Loucy (cell line): Measurements from ENCODE around the gene PADI3.

Source experiments
- H2AFZ ChIP-seq: fragments of 200-600 bp; sonication (generic); 2 replicates; pipeline ENCODE4 v1.6.0; 2016; ENCODE audit warnings: antibody characterized with exemption, mild to moderate bottlenecking, low read length, moderate library complexity
- H3F3A ChIP-seq: fragments of 200-600 bp; 2 replicates; pipeline ENCODE4 v1.6.0; 2016; ENCODE audit warnings: antibody characterized with exemption, low read depth, mild to moderate bottlenecking
- H3K27me3 ChIP-seq: fragments of 200-600 bp; sonication (generic); 2 replicates; pipeline ENCODE4 v1.6.1; 2014; ENCODE audit warnings: low read length, mild to moderate bottlenecking; ENCODE audit not compliant: insufficient read depth, poor library complexity, severe bottlenecking
- H3K36me3 ChIP-seq: fragments of 200-600 bp; sonication (generic); 2 replicates; pipeline ENCODE4 v1.6.1; 2016; ENCODE audit warnings: low read length; ENCODE audit not compliant: insufficient read depth
- H3K4me1 ChIP-seq: fragments of 200-600 bp; sonication (generic); 2 replicates; pipeline ENCODE4 v1.5.1; 2014; ENCODE audit warnings: low read length, mild to moderate bottlenecking; ENCODE audit not compliant: insufficient read depth, poor library complexity, severe bottlenecking
- H3K4me2 ChIP-seq: fragments of 200-600 bp; sonication (generic); 2 replicates; pipeline ENCODE4 v1.6.0; 2014; ENCODE audit warnings: antibody characterized with exemption, low read length, low read depth, mild to moderate bottlenecking; ENCODE audit not compliant: poor library complexity, severe bottlenecking
- H3K4me3 ChIP-seq: fragments of 200-600 bp; sonication (generic); 2 replicates; pipeline ENCODE4 v1.5.1; 2014; ENCODE audit warnings: low read length, mild to moderate bottlenecking, mixed read lengths; ENCODE audit not compliant: poor library complexity, severe bottlenecking
- H3K79me2 ChIP-seq: fragments of 200-600 bp; sonication (generic); 2 replicates; pipeline ENCODE4 v1.6.1; 2014; ENCODE audit warnings: low read length; ENCODE audit not compliant: insufficient read depth
- H3K9ac ChIP-seq: fragments of 200-600 bp; sonication (generic); 2 replicates; pipeline ENCODE4 v1.6.0; 2014; ENCODE audit warnings: mild to moderate bottlenecking, low read depth, low read length, moderate library complexity; ENCODE audit not compliant: poor library complexity, severe bottlenecking
- H3K9me2 ChIP-seq: fragments of 200-600 bp; sonication (generic); replicated peaks from 2 replicates; pipeline ENCODE4 v1.6.1; 2016; ENCODE audit warnings: low read depth, low read length, mixed read lengths
- H3K9me3 ChIP-seq: fragments of 200-600 bp; sonication (generic); 2 replicates; pipeline ENCODE4 v1.6.1; 2014; ENCODE audit warnings: mild to moderate bottlenecking, antibody characterized with exemption, low read length, low read depth; ENCODE audit not compliant: insufficient read depth
- H4K20me1 ChIP-seq: fragments of 200-600 bp; sonication (generic); 2 replicates; pipeline ENCODE4 v1.6.0; 2014; ENCODE audit warnings: antibody characterized with exemption, low read length, mild to moderate bottlenecking; ENCODE audit not compliant: insufficient read depth, poor library complexity, severe bottlenecking
- CTCF ChIP-seq: fragments of 200-600 bp; sonication (generic); conservative IDR thresholded peaks from 2 replicates; pipeline ENCODE4 v1.5.1; 2014; ENCODE audit warnings: mild to moderate bottlenecking, antibody characterized with exemption, low read length
- EZH2phosphoT487 ChIP-seq: fragments of 200-600 bp; IDR thresholded peaks from 2 replicates; pipeline ENCODE4 v1.6.1; 2018; ENCODE audit warnings: antibody characterized with exemption, mild to moderate bottlenecking, moderate library complexity, borderline replicate concordance

Gene PADI3

GRCh38 chr1:17265950-17266349, 17.1 kb downstream of the PADI3 start:
- Histone ChIP-seq H4K20me1 (no peaks in the 10 kb centered on the region), H3K4me1 (no peaks in the 10 kb centered on the region), H3K9me3 (no peaks in the 10 kb centered on the region), H3K4me2 (no peak overlapping the region), H3K27me3 (no peaks in the 10 kb centered on the region), H3K9me2 (no peaks in the 10 kb centered on the region), H3K36me3 (no peaks in the 10 kb centered on the region), H2AFZ (no peak overlapping the region), H3K9ac (no peak overlapping the region), H3K4me3 (no peak overlapping the region), H3F3A (no peaks in the 10 kb centered on the region), H3K79me2 (no peaks in the 10 kb centered on the region)
- TF ChIP-seq CTCF: no peak
- TF ChIP-seq EZH2phosphoT487: no peak

GRCh38 chr1:17270891-17271765, 22.2 kb downstream of the PADI3 start:
- Histone ChIP-seq H3K9ac (no peak overlapping the region), H3K4me2 (no peak overlapping the region), H3K36me3 (no peaks in the 10 kb centered on the region), H3K9me3 (no peaks in the 10 kb centered on the region), H3F3A (no peaks in the 10 kb centered on the region), H4K20me1 (no peaks in the 10 kb centered on the region), H3K79me2 (no peaks in the 10 kb centered on the region), H3K9me2 (no peaks in the 10 kb centered on the region), H3K4me3 (no peak overlapping the region), H2AFZ (no peak overlapping the region), H3K4me1 (no peaks in the 10 kb centered on the region), H3K27me3 (no peaks in the 10 kb centered on the region)
- no peak for TF ChIP-seq CTCF
- TF ChIP-seq EZH2phosphoT487: no peak

GRCh38 chr1:17272066-17272465, 23.2 kb downstream of the PADI3 start:
- no peak overlapping the region for H2AFZ ChIP-seq
- TF ChIP-seq CTCF (no peak), EZH2phosphoT487 (no peak)
- H4K20me1 ChIP-seq: no peaks in the 10 kb centered on the region

More at GRCh38 chr1:17272066-17272465, 23.2 kb downstream of the PADI3 start:
- no peaks in the 10 kb centered on the region for H3K27me3 ChIP-seq
- no peaks in the 10 kb centered on the region for H3F3A ChIP-seq
- no peak overlapping the region for H3K4me2 ChIP-seq
- H3K9ac ChIP-seq: no peak overlapping the region
- no peaks in the 10 kb centered on the region for H3K9me2 ChIP-seq
- H3K36me3 ChIP-seq: no peaks in the 10 kb centered on the region
- no peaks in the 10 kb centered on the region for H3K79me2 ChIP-seq
- no peaks in the 10 kb centered on the region for H3K9me3 ChIP-seq
- H3K4me1 ChIP-seq: no peaks in the 10 kb centered on the region
- no peak overlapping the region for H3K4me3 ChIP-seq
